ENCODE measurements around the gene ABHD5.
"Not testable (repeated sequence)": the region's sequence is repeated elsewhere in the genome, so short reads cannot be mapped to it uniquely, and the experiment has no call there.

ABHD5 gene

DNA sequence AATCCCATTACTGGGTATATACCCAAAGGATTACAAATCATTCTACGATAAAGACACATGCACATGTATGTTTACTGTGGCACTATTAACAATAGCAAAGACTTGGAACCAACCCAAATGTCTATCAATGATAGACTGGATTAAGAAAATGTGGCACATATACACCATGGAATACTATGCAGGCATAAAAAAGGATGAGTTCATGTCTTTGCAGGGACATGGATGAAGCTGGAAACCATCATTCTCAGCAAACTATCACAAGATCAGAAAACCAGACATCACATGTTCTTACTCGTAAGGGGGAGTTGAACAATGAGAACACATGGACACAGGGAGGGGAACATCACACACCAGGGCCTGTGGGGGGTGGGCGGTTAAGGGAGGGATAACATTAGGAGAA, 25.7 kb upstream of the ABHD5 start:
- H3K9me3 ChIP-seq (ENCODE audit: control insufficient read depth, low read length); H3K4me1 ChIP-seq (ENCODE audit: control insufficient read depth, insufficient read depth, low read length, poor library complexity, severe bottlenecking); H3K36me3 ChIP-seq (ENCODE audit: control insufficient read depth, insufficient read depth, low read length); H3K27ac ChIP-seq (ENCODE audit: low read depth, low read length, severe bottlenecking); H3K4me3 ChIP-seq (ENCODE audit: extremely low read depth, insufficient read depth, low read length, poor library complexity, severe bottlenecking): not testable (repeated sequence)
- 100% methylated on average over 1 of the region's 3 CpGs; no CpG with 5 or more reads in 1 of the 2 experiments for WGBS, 2 experiments (ENCODE audit: insufficient coverage in 2 of 2)

DNA sequence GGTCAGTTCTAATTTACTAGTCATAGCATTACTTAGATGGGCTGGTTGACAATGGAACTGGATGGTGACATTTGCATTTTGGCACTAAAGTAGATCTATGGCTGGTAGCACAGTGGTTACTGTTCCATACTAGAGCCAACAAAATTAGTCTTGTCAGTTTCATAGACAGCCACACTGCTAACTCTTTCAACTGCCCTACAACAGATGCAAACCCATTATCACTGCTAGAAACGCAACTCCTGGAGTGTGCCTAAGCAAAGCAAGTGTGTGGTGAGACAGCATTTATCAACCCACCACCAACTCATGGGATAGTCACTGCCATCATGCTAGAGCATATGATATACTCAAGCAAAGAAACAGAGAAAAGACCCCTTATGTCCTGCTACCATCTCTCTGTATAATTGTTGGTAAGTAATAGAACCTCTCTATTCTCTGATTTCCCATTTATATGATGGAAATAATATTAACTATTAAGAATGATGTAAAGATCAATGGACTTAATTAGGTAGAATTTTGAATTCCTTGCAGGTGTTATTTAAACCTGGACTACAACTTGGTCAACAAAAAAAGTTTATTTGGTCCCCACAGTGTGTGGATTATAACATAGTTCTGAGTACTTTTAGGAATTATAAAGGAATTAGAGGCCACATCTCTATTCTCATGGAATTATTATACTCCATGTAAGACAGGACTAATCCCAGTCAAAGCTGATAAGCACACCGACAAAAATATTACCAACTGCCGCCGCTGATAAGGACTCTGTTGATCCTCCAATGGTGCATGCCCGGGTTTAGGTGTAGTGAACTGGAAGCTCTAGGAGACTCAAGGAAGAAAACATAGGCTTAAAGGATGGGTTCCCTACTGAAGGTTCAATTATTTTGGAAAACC, 19.9 kb upstream of the ABHD5 start:
- H3K4me3 ChIP-seq (ENCODE audit: extremely low read depth, insufficient read depth, low read length, poor library complexity, severe bottlenecking), result no peak overlapping the region
- H3K36me3 ChIP-seq (ENCODE audit: control insufficient read depth, insufficient read depth, low read length), result no peaks in the 10 kb centered on the region
- no peaks in the 10 kb centered on the region for H3K9me3 ChIP-seq (ENCODE audit: control insufficient read depth, low read length)
- no peak overlapping the region for H3K27ac ChIP-seq (ENCODE audit: low read depth, low read length, severe bottlenecking)
- WGBS, 2 experiments (ENCODE audit: insufficient coverage in 2 of 2), result 100% methylated on average over 2 to 3 of the region's 5 CpGs
- peaks cover 6% of the 10 kb centered on the region for H3K4me1 ChIP-seq (ENCODE audit: control insufficient read depth, insufficient read depth, low read length, poor library complexity, severe bottlenecking)

GRCh38 chr3:43674345-43675085, 16.2 kb upstream of the ABHD5 start:
- no peaks in the 10 kb centered on the region for H3K36me3 ChIP-seq (ENCODE audit: control insufficient read depth, insufficient read depth, low read length)
- H3K4me3 ChIP-seq (ENCODE audit: extremely low read depth, insufficient read depth, low read length, poor library complexity, severe bottlenecking), result no peak overlapping the region
- WGBS, 2 experiments (ENCODE audit: insufficient coverage in 2 of 2), result 40 to 100% methylated on average over 1 of the region's 3 CpGs
- no peaks in the 10 kb centered on the region for H3K9me3 ChIP-seq (ENCODE audit: control insufficient read depth, low read length)
- H3K27ac ChIP-seq (ENCODE audit: low read depth, low read length, severe bottlenecking), result no peak overlapping the region
- H3K4me1 ChIP-seq (ENCODE audit: control insufficient read depth, insufficient read depth, low read length, poor library complexity, severe bottlenecking), result no peaks in the 10 kb centered on the region

GRCh38 chr3:43675593-43675992, 15.1 kb upstream of the ABHD5 start:
- Histone ChIP-seq H3K4me1 (ENCODE audit: control insufficient read depth, insufficient read depth, low read length, poor library complexity, severe bottlenecking) (no peaks in the 10 kb centered on the region), H3K36me3 (ENCODE audit: control insufficient read depth, insufficient read depth, low read length) (no peaks in the 10 kb centered on the region), H3K4me3 (ENCODE audit: extremely low read depth, insufficient read depth, low read length, poor library complexity, severe bottlenecking) (no peak overlapping the region), H3K9me3 (ENCODE audit: control insufficient read depth, low read length) (no peaks in the 10 kb centered on the region), H3K27ac (ENCODE audit: low read depth, low read length, severe bottlenecking) (no peak overlapping the region)

DNA sequence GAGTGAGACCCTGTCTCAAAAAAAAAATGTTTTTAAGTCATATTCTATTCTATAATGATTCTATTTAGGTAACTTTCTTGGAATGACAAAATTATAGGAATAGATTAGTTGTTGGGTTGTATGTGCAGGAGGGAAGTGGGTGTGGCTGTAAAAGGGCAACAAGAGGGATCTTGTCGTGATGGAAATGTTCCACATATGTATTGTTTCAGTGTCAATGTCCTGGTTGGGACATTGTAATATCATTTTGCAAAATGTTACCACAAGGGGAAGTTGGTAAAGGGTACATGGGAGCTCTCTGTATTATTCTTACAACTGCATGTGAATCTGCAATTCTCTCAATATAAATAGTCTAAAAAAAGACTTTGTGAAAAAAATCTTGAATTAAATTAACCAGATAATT, 14.3 kb upstream of the ABHD5 start:
- no peaks in the 10 kb centered on the region for H3K4me1 ChIP-seq (ENCODE audit: control insufficient read depth, insufficient read depth, low read length, poor library complexity, severe bottlenecking)
- H3K27ac ChIP-seq (ENCODE audit: low read depth, low read length, severe bottlenecking), result no peak overlapping the region
- 90% methylated on average over 1 of the region's 1 CpG; no CpG with 5 or more reads in 1 of the 2 experiments for WGBS, 2 experiments (ENCODE audit: insufficient coverage in 2 of 2)
- no peak overlapping the region for H3K4me3 ChIP-seq (ENCODE audit: extremely low read depth, insufficient read depth, low read length, poor library complexity, severe bottlenecking)
- no peaks in the 10 kb centered on the region for H3K36me3 ChIP-seq (ENCODE audit: control insufficient read depth, insufficient read depth, low read length)
- H3K9me3 ChIP-seq (ENCODE audit: control insufficient read depth, low read length), result no peaks in the 10 kb centered on the region

GRCh38 chr3:43678375-43678774, 12.4 kb upstream of the ABHD5 start:
- H3K36me3 ChIP-seq (ENCODE audit: control insufficient read depth, insufficient read depth, low read length); H3K27ac ChIP-seq (ENCODE audit: low read depth, low read length, severe bottlenecking); H3K4me1 ChIP-seq (ENCODE audit: control insufficient read depth, insufficient read depth, low read length, poor library complexity, severe bottlenecking); H3K4me3 ChIP-seq (ENCODE audit: extremely low read depth, insufficient read depth, low read length, poor library complexity, severe bottlenecking); H3K9me3 ChIP-seq (ENCODE audit: control insufficient read depth, low read length): not testable (repeated sequence)
- 83 to 97% methylated on average over 3 to 5 of the region's 8 CpGs for WGBS, 2 experiments (ENCODE audit: insufficient coverage in 2 of 2)

DNA sequence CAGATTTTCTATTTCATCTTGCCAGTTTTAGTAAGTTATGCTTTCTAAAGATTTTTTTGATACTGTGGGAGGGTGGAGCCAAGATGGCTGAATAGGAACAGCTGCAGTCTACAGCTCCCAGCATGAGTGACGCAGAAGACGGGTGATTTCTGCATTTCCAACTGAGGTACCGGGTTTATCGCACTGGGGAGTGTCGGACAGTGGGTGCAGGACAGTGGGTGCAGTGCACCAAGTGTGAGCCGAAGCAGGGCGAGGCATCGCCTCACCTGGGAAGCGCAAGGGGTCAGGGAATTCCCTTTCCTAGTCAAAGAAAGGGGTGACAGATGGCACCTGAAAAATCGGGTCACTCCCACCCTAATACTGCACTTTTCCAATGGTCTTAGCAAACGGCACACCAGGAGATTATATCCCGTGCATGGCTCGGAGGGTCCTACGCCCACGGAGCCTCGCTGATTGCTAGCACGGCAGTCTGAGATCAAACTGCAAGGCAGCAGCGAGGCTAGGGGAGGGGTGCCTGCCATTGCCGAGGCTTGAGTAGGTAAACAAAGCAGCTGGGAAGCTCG, 11.8 kb upstream of the ABHD5 start:
- H3K27ac ChIP-seq (ENCODE audit: low read depth, low read length, severe bottlenecking); H3K4me1 ChIP-seq (ENCODE audit: control insufficient read depth, insufficient read depth, low read length, poor library complexity, severe bottlenecking); H3K4me3 ChIP-seq (ENCODE audit: extremely low read depth, insufficient read depth, low read length, poor library complexity, severe bottlenecking); H3K9me3 ChIP-seq (ENCODE audit: control insufficient read depth, low read length); H3K36me3 ChIP-seq (ENCODE audit: control insufficient read depth, insufficient read depth, low read length): not testable (repeated sequence)
- WGBS, 2 experiments (ENCODE audit: insufficient coverage in 2 of 2), result 91 to 99% methylated on average over 10 to 12 of the region's 20 CpGs

- not testable (repeated sequence) for H3K9me3 ChIP-seq (ENCODE audit: control insufficient read depth, low read length); H3K36me3 ChIP-seq (ENCODE audit: control insufficient read depth, insufficient read depth, low read length); H3K27ac ChIP-seq (ENCODE audit: low read depth, low read length, severe bottlenecking); H3K4me1 ChIP-seq (ENCODE audit: control insufficient read depth, insufficient read depth, low read length, poor library complexity, severe bottlenecking); H3K4me3 ChIP-seq (ENCODE audit: extremely low read depth, insufficient read depth, low read length, poor library complexity, severe bottlenecking)
- no CpG with 5 or more reads among the region's 4 CpGs for WGBS, 2 experiments (ENCODE audit: insufficient coverage in 2 of 2)
Observed at GRCh38 chr3:43680857-43681256, 9.9 kb upstream of the ABHD5 start.

GRCh38 chr3:43684944-43685343, 5.8 kb upstream of the ABHD5 start:
- no CpG with 5 or more reads among the region's 3 CpGs for WGBS, 2 experiments (ENCODE audit: insufficient coverage in 2 of 2)
- no peaks in the 10 kb centered on the region for H3K9me3 ChIP-seq (ENCODE audit: control insufficient read depth, low read length)
- H3K4me3 ChIP-seq (ENCODE audit: extremely low read depth, insufficient read depth, low read length, poor library complexity, severe bottlenecking), result no peak overlapping the region
- no peaks in the 10 kb centered on the region for H3K36me3 ChIP-seq (ENCODE audit: control insufficient read depth, insufficient read depth, low read length)
- H3K27ac ChIP-seq (ENCODE audit: low read depth, low read length, severe bottlenecking), result no peak overlapping the region
- H3K4me1 ChIP-seq (ENCODE audit: control insufficient read depth, insufficient read depth, low read length, poor library complexity, severe bottlenecking), result no peaks in the 10 kb centered on the region

GRCh38 chr3:43685921-43686320, 4.8 kb upstream of the ABHD5 start:
- no peak overlapping the region for H3K27ac ChIP-seq (ENCODE audit: low read depth, low read length, severe bottlenecking)
- no peak overlapping the region for H3K4me3 ChIP-seq (ENCODE audit: extremely low read depth, insufficient read depth, low read length, poor library complexity, severe bottlenecking)
- no peaks in the 10 kb centered on the region for H3K36me3 ChIP-seq (ENCODE audit: control insufficient read depth, insufficient read depth, low read length)
- H3K9me3 ChIP-seq (ENCODE audit: control insufficient read depth, low read length), result no peaks in the 10 kb centered on the region
- no peaks in the 10 kb centered on the region for H3K4me1 ChIP-seq (ENCODE audit: control insufficient read depth, insufficient read depth, low read length, poor library complexity, severe bottlenecking)
- 78 to 92% methylated on average over 2 to 3 of the region's 4 CpGs for WGBS, 2 experiments (ENCODE audit: insufficient coverage in 2 of 2)

GRCh38 chr3:43686333-43686699, 4.4 kb upstream of the ABHD5 start:
- no peaks in the 10 kb centered on the region for H3K36me3 ChIP-seq (ENCODE audit: control insufficient read depth, insufficient read depth, low read length)
- WGBS, 2 experiments (ENCODE audit: insufficient coverage in 2 of 2), result 80 to 100% methylated on average over 1 of the region's 4 CpGs

More at GRCh38 chr3:43686333-43686699, 4.4 kb upstream of the ABHD5 start:
- Histone ChIP-seq H3K27ac (ENCODE audit: low read depth, low read length, severe bottlenecking) (no peak overlapping the region), H3K4me3 (ENCODE audit: extremely low read depth, insufficient read depth, low read length, poor library complexity, severe bottlenecking) (no peak overlapping the region), H3K9me3 (ENCODE audit: control insufficient read depth, low read length) (no peaks in the 10 kb centered on the region), H3K4me1 (ENCODE audit: control insufficient read depth, insufficient read depth, low read length, poor library complexity, severe bottlenecking) (no peaks in the 10 kb centered on the region)
